ENCODE results near the gene SMIM36.
"Not testable (repeated sequence)": the region's sequence is repeated elsewhere in the genome, so short reads cannot be mapped to it uniquely, and the experiment has no call there.

Gene SMIM36

GRCh38 chr17:55510986-55511721 lies at the start of gene SMIM36:
TSS of gene SMIM36 (minus strand) at chr17:55511452.
- no peak for DNase-seq (ENCODE audit: low read depth)

- DNase-seq (ENCODE audit: low read depth): no peak
Observed at GRCh38 chr17:55555772-55556171, 44.5 kb upstream of the SMIM36 start.

GRCh38 chr17:55549140-55549539 lies 37.9 kb upstream of the SMIM36 start:
- DNase-seq (ENCODE audit: low read depth): no peak

- no peak for DNase-seq (ENCODE audit: low read depth)
Observed at GRCh38 chr17:55546991-55547664, 35.9 kb upstream of the SMIM36 start.

- DNase-seq (ENCODE audit: low read depth): no peak
Observed at GRCh38 chr17:55546481-55546880, 35.2 kb upstream of the SMIM36 start.

- no peak for DNase-seq (ENCODE audit: low read depth)
Observed at GRCh38 chr17:55545806-55546205, 34.6 kb upstream of the SMIM36 start.

- no peak for DNase-seq (ENCODE audit: low read depth)
Observed at GRCh38 chr17:55543709-55544108, 32.5 kb upstream of the SMIM36 start.

GRCh38 chr17:55540414-55541091 lies 29.3 kb upstream of the SMIM36 start:
- no peak for DNase-seq (ENCODE audit: low read depth)

GRCh38 chr17:55536205-55536604 lies 25.0 kb upstream of the SMIM36 start:
- DNase-seq (ENCODE audit: low read depth): no peak

GRCh38 chr17:55533608-55534007 lies 22.4 kb upstream of the SMIM36 start:
- no peak for DNase-seq (ENCODE audit: low read depth)

GRCh38 chr17:55532670-55533069 lies 21.4 kb upstream of the SMIM36 start:
- DNase-seq (ENCODE audit: low read depth): no peak

GRCh38 chr17:55531053-55531728 lies 19.9 kb upstream of the SMIM36 start:
- no peak for DNase-seq (ENCODE audit: low read depth)

- DNase-seq (ENCODE audit: low read depth): no peak
Observed at GRCh38 chr17:55530064-55530463, 18.8 kb upstream of the SMIM36 start.

- DNase-seq (ENCODE audit: low read depth): no peak
Observed at GRCh38 chr17:55527540-55528118, 16.4 kb upstream of the SMIM36 start.

GRCh38 chr17:55524440-55525220 lies 13.4 kb upstream of the SMIM36 start:
- no peak for DNase-seq (ENCODE audit: low read depth)

GRCh38 chr17:55523032-55523431 lies 11.8 kb upstream of the SMIM36 start:
- DNase-seq (ENCODE audit: low read depth): not testable (repeated sequence)

- DNase-seq (ENCODE audit: low read depth): no peak
Observed at GRCh38 chr17:55521186-55521585, 9.9 kb upstream of the SMIM36 start.

GRCh38 chr17:55520402-55520801 lies 9.2 kb upstream of the SMIM36 start:
- DNase-seq (ENCODE audit: low read depth): no peak

- no peak for DNase-seq (ENCODE audit: low read depth)
Observed at GRCh38 chr17:55518510-55518909, 7.3 kb upstream of the SMIM36 start.

- DNase-seq (ENCODE audit: low read depth): peak; percentile 68
Observed at GRCh38 chr17:55513885-55514590, 2.8 kb upstream of the SMIM36 start.

GRCh38 chr17:55507669-55508068 lies 3.6 kb downstream of the SMIM36 start:
- DNase-seq (ENCODE audit: low read depth): not testable (repeated sequence)
